ENCODE measurements around the gene HTT-AS.

GRCh38 chr4:3098346-3098745 is 24.0 kb upstream of the HTT-AS start:
- no peak for TF ChIP-seq EZH2 (IDR thresholded peaks at IDR 0.05; ENCODE audit: borderline replicate concordance)
- no peak for TF ChIP-seq CTCF (IDR thresholded peaks at IDR 0.05; ENCODE audit: poor library complexity)

All from hepatocyte (in vitro differentiated cells).